Testis (tissue), 2 donors: ENCODE measurements around the gene NCK2.

ENCODE experiments used
- CTCF ChIP-seq, 3 experiments: fragments of 450-650 bp in 2 of 3; fragments of 200-600 bp in 1 of 3; sonication (generic) in 1 of 3; IDR thresholded peaks; one replicate each; pipeline ENCODE4 v1.5.1; 2016 to 2019; ENCODE audit warnings: antibody characterized with exemption in 3 of 3, mild to moderate bottlenecking in 2 of 3, moderate library complexity in 1 of 3
- POLR2A ChIP-seq: fragments of 450-650 bp; IDR thresholded peaks from one replicate; pipeline ENCODE4 v1.6.1; 2017; ENCODE audit warnings: antibody characterized with exemption, mild to moderate bottlenecking, moderate library complexity

- no peak for TF ChIP-seq POLR2A
- TF ChIP-seq CTCF (IDR thresholded peaks at IDR 0.05): no peak
Measured at GRCh38 chr2:105872830-105873229, 128.1 kb downstream of the NCK2 start.
